ENCODE measurements around the gene SIPA1L3. TPM values are rescaled to one million over a fixed set of nuclear protein-coding genes. Genes with fewer than 3 reads are reported as not detected.

Gene SIPA1L3
- total and polyA plus RNA-seq, 2 experiments from 2014 or later = 13.7 to 23.3 TPM

DNA sequence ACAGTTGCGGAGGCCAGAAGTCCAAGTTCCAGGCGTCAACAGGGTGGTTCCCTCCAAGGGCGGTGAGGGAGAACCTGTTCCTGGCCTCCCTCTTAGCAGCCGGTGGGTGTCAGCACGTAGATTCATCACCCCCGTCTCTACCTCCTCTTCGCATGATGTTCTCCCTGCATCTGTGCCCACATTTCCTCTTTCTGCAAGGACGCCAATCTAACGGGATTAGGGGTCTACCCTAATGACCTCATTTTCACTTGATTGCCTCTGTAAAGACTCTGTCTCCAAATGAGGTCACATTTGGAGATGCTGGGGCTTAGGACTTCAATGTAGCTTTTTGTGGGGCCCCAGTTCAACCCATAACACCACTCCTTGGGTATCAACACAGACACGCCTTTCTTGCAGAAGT lies 278.6 kb downstream of the SIPA1L3 start:
- Histone ChIP-seq H3K9me3 (ENCODE audit: low read depth) (no peaks in the 10 kb centered on the region), H3K4me3 (no peak overlapping the region), H3K36me3 (replicated peaks; ENCODE audit: insufficient read depth, low read depth) (no peaks in the 10 kb centered on the region), H3K4me1 (ENCODE audit: insufficient read depth) (peaks cover 3% of the 10 kb centered on the region), H3K27ac (no peak overlapping the region), H3K4me2 (no peak overlapping the region), H3K79me2 (no peaks in the 10 kb centered on the region), H4K20me1 (ENCODE audit: insufficient read depth, poor library complexity, severe bottlenecking) (no peaks in the 10 kb centered on the region), H3K9me2 (replicated peaks; ENCODE audit: insufficient read depth) (no peaks in the 10 kb centered on the region), H3K27me3 (no peaks in the 10 kb centered on the region), H2AFZ (no peak overlapping the region)
- DNase-seq (ENCODE audit: low spot score) = no peak
- TF ChIP-seq EZH2 (IDR thresholded peaks at IDR 0.05; ENCODE audit: borderline replicate concordance) (no peak), EZH2phosphoT487 (IDR thresholded peaks at IDR 0.05; ENCODE audit: low read depth, severe bottlenecking, unreplicated experiment) (no peak)
- TF ChIP-seq, protein P1, sequence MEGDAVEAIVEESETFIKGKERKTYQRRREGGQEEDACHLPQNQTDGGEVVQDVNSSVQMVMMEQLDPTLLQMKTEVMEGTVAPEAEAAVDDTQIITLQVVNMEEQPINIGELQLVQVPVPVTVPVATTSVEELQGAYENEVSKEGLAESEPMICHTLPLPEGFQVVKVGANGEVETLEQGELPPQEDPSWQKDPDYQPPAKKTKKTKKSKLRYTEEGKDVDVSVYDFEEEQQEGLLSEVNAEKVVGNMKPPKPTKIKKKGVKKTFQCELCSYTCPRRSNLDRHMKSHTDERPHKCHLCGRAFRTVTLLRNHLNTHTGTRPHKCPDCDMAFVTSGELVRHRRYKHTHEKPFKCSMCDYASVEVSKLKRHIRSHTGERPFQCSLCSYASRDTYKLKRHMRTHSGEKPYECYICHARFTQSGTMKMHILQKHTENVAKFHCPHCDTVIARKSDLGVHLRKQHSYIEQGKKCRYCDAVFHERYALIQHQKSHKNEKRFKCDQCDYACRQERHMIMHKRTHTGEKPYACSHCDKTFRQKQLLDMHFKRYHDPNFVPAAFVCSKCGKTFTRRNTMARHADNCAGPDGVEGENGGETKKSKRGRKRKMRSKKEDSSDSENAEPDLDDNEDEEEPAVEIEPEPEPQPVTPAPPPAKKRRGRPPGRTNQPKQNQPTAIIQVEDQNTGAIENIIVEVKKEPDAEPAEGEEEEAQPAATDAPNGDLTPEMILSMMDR (IDR thresholded peaks at IDR 0.05; ENCODE audit: poor library complexity) = no peak
- 94% methylated on average over 10 of the region's 10 CpGs for WGBS (ENCODE audit: low lambda C conversion rate, missing lambda C conversion rate)

DNA sequence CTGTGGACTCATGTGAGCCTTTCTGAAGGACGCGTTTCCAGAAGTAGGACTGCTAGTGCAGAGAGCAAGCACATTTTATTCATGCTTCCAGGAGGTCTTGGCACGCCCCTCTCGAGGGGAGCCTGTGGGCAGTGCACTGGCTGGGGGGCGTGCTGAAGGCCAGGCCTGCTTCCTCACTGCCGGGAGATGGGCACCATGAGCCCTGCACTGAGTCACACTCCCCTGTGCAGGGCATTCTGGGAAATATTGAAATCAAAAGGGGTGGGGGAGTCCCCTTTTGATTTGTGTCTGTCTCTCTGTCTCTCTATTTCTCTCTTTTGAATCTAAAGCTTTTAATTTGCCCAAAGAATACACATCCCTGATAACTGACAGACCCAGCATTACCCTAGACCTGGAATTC lies 283.1 kb downstream of the SIPA1L3 start:
- no peak for DNase-seq (ENCODE audit: low spot score)
- TF ChIP-seq EZH2 (IDR thresholded peaks at IDR 0.05; ENCODE audit: borderline replicate concordance) = no peak
- TF ChIP-seq EZH2phosphoT487 (IDR thresholded peaks at IDR 0.05; ENCODE audit: low read depth, severe bottlenecking, unreplicated experiment) = no peak
- TF ChIP-seq, protein P1 (IDR thresholded peaks at IDR 0.05; ENCODE audit: poor library complexity) = no peak
- Histone ChIP-seq H3K27me3 (no peaks in the 10 kb centered on the region), H3K9me3 (ENCODE audit: low read depth) (no peaks in the 10 kb centered on the region), H2AFZ (no peak overlapping the region), H3K27ac (no peak overlapping the region), H3K4me1 (ENCODE audit: insufficient read depth) (no peaks in the 10 kb centered on the region), H3K79me2 (no peaks in the 10 kb centered on the region), H3K4me3 (no peak overlapping the region), H4K20me1 (ENCODE audit: insufficient read depth, poor library complexity, severe bottlenecking) (no peaks in the 10 kb centered on the region), H3K9me2 (replicated peaks; ENCODE audit: insufficient read depth) (no peaks in the 10 kb centered on the region), H3K36me3 (replicated peaks; ENCODE audit: insufficient read depth, low read depth) (no peaks in the 10 kb centered on the region), H3K4me2 (no peak overlapping the region)
- 74% methylated on average over 6 of the region's 6 CpGs for WGBS (ENCODE audit: low lambda C conversion rate, missing lambda C conversion rate)

GRCh38 chr19:38190793-38191192 lies 283.8 kb downstream of the SIPA1L3 start:
- Histone ChIP-seq H4K20me1 (ENCODE audit: insufficient read depth, poor library complexity, severe bottlenecking) (no peaks in the 10 kb centered on the region), H2AFZ (no peak overlapping the region), H3K36me3 (replicated peaks; ENCODE audit: insufficient read depth, low read depth) (no peaks in the 10 kb centered on the region), H3K4me2 (no peak overlapping the region), H3K4me1 (ENCODE audit: insufficient read depth) (no peaks in the 10 kb centered on the region), H3K9me3 (ENCODE audit: low read depth) (no peaks in the 10 kb centered on the region), H3K27ac (no peak overlapping the region), H3K79me2 (no peaks in the 10 kb centered on the region), H3K27me3 (no peaks in the 10 kb centered on the region), H3K4me3 (no peak overlapping the region), H3K9me2 (replicated peaks; ENCODE audit: insufficient read depth) (no peaks in the 10 kb centered on the region)
- WGBS (ENCODE audit: low lambda C conversion rate, missing lambda C conversion rate) = 93% methylated on average over 6 of the region's 6 CpGs
- TF ChIP-seq EZH2 (IDR thresholded peaks at IDR 0.05; ENCODE audit: borderline replicate concordance) = no peak
- no peak for TF ChIP-seq EZH2phosphoT487 (IDR thresholded peaks at IDR 0.05; ENCODE audit: low read depth, severe bottlenecking, unreplicated experiment)
- TF ChIP-seq, protein P1 (IDR thresholded peaks at IDR 0.05; ENCODE audit: poor library complexity) = no peak
- no peak for DNase-seq (ENCODE audit: low spot score)

DNA sequence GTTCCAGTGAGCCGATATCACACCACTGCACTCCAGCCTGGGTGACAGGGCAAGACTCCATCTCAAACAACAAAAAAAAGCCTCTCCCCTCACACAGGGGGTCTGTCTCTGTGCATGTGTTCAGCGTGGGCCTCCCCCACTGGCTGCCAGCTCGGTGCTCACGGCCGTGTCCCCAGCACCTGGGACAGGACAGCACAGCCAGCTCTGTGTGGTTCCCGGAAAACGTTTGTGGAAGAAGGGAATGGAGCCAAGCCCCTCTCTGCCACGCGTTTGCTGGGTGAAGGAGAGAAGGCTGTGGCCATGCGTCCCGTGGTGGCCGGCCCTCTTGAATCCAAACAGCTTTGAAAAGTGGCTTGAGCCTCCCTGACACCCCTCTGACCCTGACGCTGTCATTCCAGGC lies 284.7 kb downstream of the SIPA1L3 start:
- no peak for TF ChIP-seq EZH2 (IDR thresholded peaks at IDR 0.05; ENCODE audit: borderline replicate concordance)
- TF ChIP-seq EZH2phosphoT487 (IDR thresholded peaks at IDR 0.05; ENCODE audit: low read depth, severe bottlenecking, unreplicated experiment) = no peak
- Histone ChIP-seq H3K9me3 (ENCODE audit: low read depth) (no peaks in the 10 kb centered on the region), H2AFZ (no peak overlapping the region), H3K4me3 (no peak overlapping the region), H3K4me2 (no peak overlapping the region), H3K79me2 (no peaks in the 10 kb centered on the region), H3K36me3 (replicated peaks; ENCODE audit: insufficient read depth, low read depth) (no peaks in the 10 kb centered on the region), H3K27me3 (no peaks in the 10 kb centered on the region), H3K9me2 (replicated peaks; ENCODE audit: insufficient read depth) (no peaks in the 10 kb centered on the region), H4K20me1 (ENCODE audit: insufficient read depth, poor library complexity, severe bottlenecking) (no peaks in the 10 kb centered on the region), H3K4me1 (ENCODE audit: insufficient read depth) (no peaks in the 10 kb centered on the region), H3K27ac (no peak overlapping the region)
- no peak for DNase-seq (ENCODE audit: low spot score)
- 93% methylated on average over 13 of the region's 13 CpGs for WGBS (ENCODE audit: low lambda C conversion rate, missing lambda C conversion rate)
